ENCODE results near the gene FHOD3. TPM values are rescaled to one million over a fixed set of nuclear protein-coding genes. Genes with fewer than 3 reads are reported as not detected.
A peak's percentile ranks its signal among the peaks of the same experiment; 100 is the strongest.

The FHOD3 gene
- total and polyA plus RNA-seq, 3 experiments from 2014 or later: not detected

GRCh38 chr18:36729197-36729596 lies 431.7 kb downstream of the FHOD3 start:
- peaks cover 6 to 17% of the 10 kb centered on the region in 2 donors for H3K27me3 Mint-ChIP-seq
- H3K4me3 Mint-ChIP-seq: no peak overlapping the region
- H3K36me3 Mint-ChIP-seq: no peaks in the 10 kb centered on the region
- ChIA-PET POLR2A (no interaction called here), CTCF (interaction anchor here (0.6 kb wide), 1 partner anchor 18 kb away, joined by 3 read pairs; no protein-coding TSS in a partner anchor)
- no peak for DNase-seq
- no peaks in the 10 kb centered on the region for H3K36me3 ChIP-seq (ENCODE audit: insufficient read depth, low read length)
- no peaks in the 10 kb centered on the region for H3K9me3 ChIP-seq (ENCODE audit: low read length)
- no peak overlapping the region for H3K27ac Mint-ChIP-seq
- H3K4me1 ChIP-seq (ENCODE audit: insufficient read depth, low read length): no peaks in the 10 kb centered on the region
- H3K27me3 ChIP-seq (ENCODE audit: insufficient read depth, low read length, poor library complexity, severe bottlenecking): peaks cover 5% of the 10 kb centered on the region
- no peak overlapping the region for H3K4me3 ChIP-seq (ENCODE audit: low read length)
- H3K9me3 Mint-ChIP-seq: peaks cover 0 to 6% (median 0%) of the 10 kb centered on the region in 5 donors
- H3K4me1 Mint-ChIP-seq: no peaks in the 10 kb centered on the region
- H3K27ac ChIP-seq (ENCODE audit: low read depth, low read length): no peak overlapping the region

DNA sequence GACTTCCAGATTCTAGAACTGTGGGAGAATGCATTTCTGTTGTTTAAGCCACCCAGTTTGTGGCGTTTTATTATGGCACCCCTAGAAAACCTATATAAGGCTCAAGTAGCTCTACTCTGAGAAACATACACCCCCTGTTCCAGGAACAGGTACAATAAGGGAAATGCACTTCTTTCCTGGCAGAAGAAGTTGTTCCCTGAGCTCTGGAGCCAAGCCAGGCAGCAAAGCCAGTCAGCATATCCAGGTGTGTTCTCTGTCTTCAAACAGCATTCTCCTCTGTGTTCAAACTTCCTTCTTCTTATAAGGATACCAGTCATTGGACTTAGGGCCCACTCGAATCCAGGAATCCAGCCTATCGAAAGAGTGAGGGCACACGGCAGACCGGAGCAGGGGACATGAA lies 434.8 kb downstream of the FHOD3 start:
- CTCF ChIA-PET: no interaction called here
- H3K4me1 Mint-ChIP-seq: no peaks in the 10 kb centered on the region
- no peak overlapping the region for H3K4me3 Mint-ChIP-seq
- peaks cover 0 to 13% of the 10 kb centered on the region in 2 donors for H3K27me3 Mint-ChIP-seq
- Histone ChIP-seq H3K27me3 (ENCODE audit: insufficient read depth, low read length, poor library complexity, severe bottlenecking) (no peaks in the 10 kb centered on the region), H3K4me1 (ENCODE audit: insufficient read depth, low read length) (no peaks in the 10 kb centered on the region), H3K4me3 (ENCODE audit: low read length) (no peak overlapping the region), H3K36me3 (ENCODE audit: insufficient read depth, low read length) (no peaks in the 10 kb centered on the region), H3K27ac (ENCODE audit: low read depth, low read length) (no peak overlapping the region), H3K9me3 (ENCODE audit: low read length) (no peaks in the 10 kb centered on the region)
- peaks cover 0 to 6% (median 0%) of the 10 kb centered on the region in 5 donors for H3K9me3 Mint-ChIP-seq
- POLR2A ChIA-PET: no interaction called here
- H3K36me3 Mint-ChIP-seq: no peaks in the 10 kb centered on the region
- DNase-seq: no peak
- H3K27ac Mint-ChIP-seq: no peak overlapping the region

DNA sequence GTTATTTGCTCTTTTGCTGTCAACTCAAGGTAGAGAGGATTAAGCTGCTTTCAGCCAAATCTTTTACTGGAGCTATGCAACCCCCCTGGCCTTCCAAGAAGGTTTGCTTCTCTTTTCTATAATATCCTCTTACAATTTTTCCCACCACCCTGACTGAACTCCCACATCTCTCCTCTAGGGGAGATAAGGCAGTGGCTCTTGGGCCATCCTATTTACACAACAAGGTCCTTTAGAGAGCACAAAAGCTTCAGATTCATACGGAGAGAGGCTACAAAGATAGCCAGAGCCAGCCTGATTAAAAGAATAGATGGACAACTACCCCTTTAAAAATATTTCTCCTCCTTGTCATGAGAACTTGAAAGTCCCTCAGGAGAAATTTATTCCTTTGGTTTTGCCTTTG lies 435.6 kb downstream of the FHOD3 start:
- Mint-ChIP-seq H3K36me3 (no peaks in the 10 kb centered on the region), H3K4me3 (no peak overlapping the region), H3K9me3 (peaks cover 0 to 6% (median 0%) of the 10 kb centered on the region in 5 donors), H3K4me1 (no peaks in the 10 kb centered on the region), H3K27ac (no peak overlapping the region), H3K27me3 (peaks cover 0 to 13% of the 10 kb centered on the region in 2 donors)
- CTCF ChIA-PET: no interaction called here
- Histone ChIP-seq H3K4me1 (ENCODE audit: insufficient read depth, low read length) (no peaks in the 10 kb centered on the region), H3K27ac (ENCODE audit: low read depth, low read length) (no peak overlapping the region), H3K27me3 (ENCODE audit: insufficient read depth, low read length, poor library complexity, severe bottlenecking) (no peaks in the 10 kb centered on the region), H3K4me3 (ENCODE audit: low read length) (no peak overlapping the region), H3K36me3 (ENCODE audit: insufficient read depth, low read length) (no peaks in the 10 kb centered on the region), H3K9me3 (ENCODE audit: low read length) (no peaks in the 10 kb centered on the region)
- POLR2A ChIA-PET: no interaction called here
- DNase-seq: no peak

DNA sequence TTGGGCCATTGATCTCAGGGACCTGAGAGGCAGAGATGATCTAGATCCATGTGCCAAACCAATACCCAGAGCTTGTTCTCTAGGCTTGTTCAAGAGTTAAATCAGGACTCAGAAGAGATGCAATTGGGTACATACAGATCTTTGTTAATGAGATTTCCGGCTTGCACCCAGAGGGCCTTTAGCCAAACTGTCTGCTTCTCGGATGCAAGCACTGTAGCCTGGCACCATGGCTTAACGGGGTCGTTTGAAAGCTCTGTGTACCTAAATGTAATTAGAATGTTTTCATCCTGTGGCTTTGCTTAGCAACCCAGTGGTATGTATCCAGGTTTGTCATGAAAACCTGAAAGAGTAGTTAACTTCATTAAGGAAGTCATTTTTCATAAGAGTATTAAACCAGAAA lies 437.1 kb downstream of the FHOD3 start:
- H3K36me3 Mint-ChIP-seq: no peaks in the 10 kb centered on the region
- Histone ChIP-seq H3K4me1 (ENCODE audit: insufficient read depth, low read length) (no peaks in the 10 kb centered on the region), H3K9me3 (ENCODE audit: low read length) (no peaks in the 10 kb centered on the region), H3K4me3 (ENCODE audit: low read length) (no peak overlapping the region), H3K27me3 (ENCODE audit: insufficient read depth, low read length, poor library complexity, severe bottlenecking) (no peaks in the 10 kb centered on the region), H3K27ac (ENCODE audit: low read depth, low read length) (no peak overlapping the region), H3K36me3 (ENCODE audit: insufficient read depth, low read length) (no peaks in the 10 kb centered on the region)
- DNase-seq: no peak
- ChIA-PET POLR2A (no interaction called here), CTCF (no interaction called here)
- peaks cover 0 to 6% (median 0%) of the 10 kb centered on the region in 5 donors for H3K9me3 Mint-ChIP-seq
- no peak overlapping the region for H3K4me3 Mint-ChIP-seq
- no peak overlapping the region for H3K27ac Mint-ChIP-seq
- H3K27me3 Mint-ChIP-seq: peaks cover 5 to 14% of the 10 kb centered on the region in 2 donors
- H3K4me1 Mint-ChIP-seq: no peaks in the 10 kb centered on the region

DNA sequence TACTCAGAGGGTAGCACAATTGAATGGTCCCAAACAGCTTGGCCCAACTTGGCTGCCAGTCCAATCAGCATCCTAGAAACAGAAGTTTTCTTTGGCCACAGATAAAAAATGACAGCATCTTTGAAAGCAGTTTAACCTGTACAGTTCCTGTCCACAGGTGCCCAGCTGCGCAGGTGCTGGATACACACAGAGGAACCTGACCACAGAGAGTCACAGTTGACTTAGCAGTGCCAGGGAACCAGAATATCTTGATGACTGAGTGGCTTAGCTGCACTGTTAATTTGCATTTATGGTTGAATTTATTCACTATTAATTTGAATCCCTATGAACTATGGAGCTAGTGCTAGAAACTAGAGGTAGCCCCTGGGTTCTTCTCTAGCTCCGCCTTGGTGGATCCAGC lies 437.6 kb downstream of the FHOD3 start:
- peak overlapping the region in 1 of 8 donors; percentile 66 for H3K27ac Mint-ChIP-seq
- no peaks in the 10 kb centered on the region for H3K9me3 ChIP-seq (ENCODE audit: low read length)
- no peaks in the 10 kb centered on the region for H3K4me1 Mint-ChIP-seq
- no peaks in the 10 kb centered on the region for H3K27me3 ChIP-seq (ENCODE audit: insufficient read depth, low read length, poor library complexity, severe bottlenecking)
- peaks cover 0 to 6% (median 0%) of the 10 kb centered on the region in 5 donors for H3K9me3 Mint-ChIP-seq
- ChIA-PET POLR2A (no interaction called here), CTCF (no interaction called here)
- H3K4me1 ChIP-seq (ENCODE audit: insufficient read depth, low read length): no peaks in the 10 kb centered on the region
- no peaks in the 10 kb centered on the region for H3K36me3 Mint-ChIP-seq
- H3K4me3 Mint-ChIP-seq: no peak overlapping the region
- H3K36me3 ChIP-seq (ENCODE audit: insufficient read depth, low read length): no peaks in the 10 kb centered on the region
- H3K27me3 Mint-ChIP-seq: peaks cover 5 to 19% of the 10 kb centered on the region in 2 donors
- H3K4me3 ChIP-seq (ENCODE audit: low read length): no peak overlapping the region
- H3K27ac ChIP-seq (ENCODE audit: low read depth, low read length): no peak overlapping the region
- no peak for DNase-seq

DNA sequence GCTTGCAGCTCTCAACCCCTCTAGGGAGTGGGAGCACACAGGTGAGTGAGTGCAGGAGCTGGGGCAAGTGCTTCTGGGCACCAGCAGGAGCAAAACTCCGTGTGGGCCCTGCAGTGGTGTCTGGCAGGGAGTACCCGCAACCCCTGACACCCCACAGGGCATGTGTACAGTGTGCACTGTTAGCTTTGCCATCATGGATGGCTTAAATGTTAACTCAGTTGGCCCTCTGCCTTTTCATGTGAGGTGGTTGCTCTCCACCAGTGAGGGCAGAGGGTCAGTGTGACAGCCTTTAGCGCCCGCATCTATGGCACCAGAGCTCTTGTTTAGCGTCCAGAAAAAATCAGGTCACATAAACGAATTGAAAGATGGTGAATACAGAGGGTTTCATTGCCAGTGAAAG lies 438.6 kb downstream of the FHOD3 start:
- CTCF ChIA-PET: no interaction called here
- H3K4me1 ChIP-seq (ENCODE audit: insufficient read depth, low read length): no peaks in the 10 kb centered on the region
- Mint-ChIP-seq H3K9me3 (peaks cover 0 to 6% (median 0%) of the 10 kb centered on the region in 5 donors), H3K4me1 (no peaks in the 10 kb centered on the region), H3K4me3 (no peak overlapping the region), H3K36me3 (peaks cover 0 to 1% (median 0%) of the 10 kb centered on the region in 3 donors), H3K27ac (no peak overlapping the region), H3K27me3 (peaks cover 8 to 12% of the 10 kb centered on the region in 2 donors)
- H3K4me3 ChIP-seq (ENCODE audit: low read length): no peak overlapping the region
- no peaks in the 10 kb centered on the region for H3K27me3 ChIP-seq (ENCODE audit: insufficient read depth, low read length, poor library complexity, severe bottlenecking)
- POLR2A ChIA-PET: no interaction called here
- DNase-seq: no peak
- no peak overlapping the region for H3K27ac ChIP-seq (ENCODE audit: low read depth, low read length)
- no peaks in the 10 kb centered on the region for H3K36me3 ChIP-seq (ENCODE audit: insufficient read depth, low read length)
- no peaks in the 10 kb centered on the region for H3K9me3 ChIP-seq (ENCODE audit: low read length)

DNA sequence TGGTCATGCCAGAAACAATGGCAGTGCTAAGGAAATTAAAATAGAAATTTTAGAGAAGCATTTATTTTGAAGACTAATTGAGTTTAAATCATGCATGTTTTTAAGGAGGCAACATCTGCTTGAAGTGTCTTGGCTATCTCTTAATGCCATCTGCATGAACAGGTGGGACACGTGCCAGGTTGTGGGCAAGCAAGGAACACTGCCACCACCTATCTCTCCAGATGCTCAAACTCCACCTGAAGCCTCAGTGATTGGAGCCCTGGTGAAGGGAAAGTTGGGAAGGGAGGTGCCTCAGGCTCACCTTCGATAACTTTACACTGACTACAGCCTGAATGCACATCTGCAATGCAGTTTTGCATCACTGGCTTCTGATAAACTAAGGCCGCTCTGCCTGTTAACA lies 439.8 kb downstream of the FHOD3 start:
- H3K36me3 ChIP-seq (ENCODE audit: insufficient read depth, low read length): no peaks in the 10 kb centered on the region
- Mint-ChIP-seq H3K36me3 (peaks cover 0 to 1% (median 0%) of the 10 kb centered on the region in 3 donors), H3K27me3 (peaks cover 10 to 16% of the 10 kb centered on the region in 2 donors), H3K4me3 (no peak overlapping the region), H3K4me1 (no peaks in the 10 kb centered on the region), H3K27ac (no peak overlapping the region), H3K9me3 (peaks cover 0 to 4% (median 0%) of the 10 kb centered on the region in 5 donors)
- no peaks in the 10 kb centered on the region for H3K27me3 ChIP-seq (ENCODE audit: insufficient read depth, low read length, poor library complexity, severe bottlenecking)
- no peaks in the 10 kb centered on the region for H3K4me1 ChIP-seq (ENCODE audit: insufficient read depth, low read length)
- H3K4me3 ChIP-seq (ENCODE audit: low read length): no peak overlapping the region
- no peak overlapping the region for H3K27ac ChIP-seq (ENCODE audit: low read depth, low read length)
- CTCF ChIA-PET: no interaction called here
- DNase-seq: no peak
- no peaks in the 10 kb centered on the region for H3K9me3 ChIP-seq (ENCODE audit: low read length)
- POLR2A ChIA-PET: no interaction called here

DNA sequence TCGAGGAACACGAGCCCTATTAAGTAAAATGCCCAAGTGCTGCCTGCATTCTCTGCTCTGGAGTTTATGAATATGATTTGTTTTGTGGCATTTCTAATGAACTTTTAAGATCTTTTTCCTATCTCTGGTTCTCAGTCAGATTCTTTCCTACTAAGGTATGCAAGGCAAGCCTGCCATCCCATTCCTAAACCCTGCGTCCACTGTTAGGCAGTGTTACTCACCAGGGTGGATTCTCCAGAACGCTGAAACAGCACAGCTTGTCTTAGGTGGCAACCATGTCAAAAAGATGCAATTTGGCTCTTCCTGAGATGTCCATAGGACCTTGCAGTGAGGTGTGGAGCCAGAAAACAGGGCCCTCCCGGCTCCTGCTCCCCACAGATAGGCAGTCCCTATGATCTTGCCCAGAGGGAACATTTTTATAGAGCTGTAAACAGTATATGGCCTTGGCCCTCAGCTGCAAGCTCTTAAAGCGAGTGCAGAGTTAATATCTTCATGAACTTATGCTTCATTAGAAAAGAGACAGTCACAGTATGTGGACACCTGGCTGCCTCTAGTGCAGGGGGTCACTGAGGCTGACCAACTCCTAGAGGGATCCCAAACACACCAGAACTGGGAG lies 446.9 kb downstream of the FHOD3 start:
- peaks cover 0 to 1% (median 0%) of the 10 kb centered on the region in 3 donors for H3K36me3 Mint-ChIP-seq
- H3K27me3 Mint-ChIP-seq: peaks cover 6 to 18% of the 10 kb centered on the region in 2 donors
- H3K27ac Mint-ChIP-seq: no peak overlapping the region
- Histone ChIP-seq H3K36me3 (ENCODE audit: insufficient read depth, low read length) (no peaks in the 10 kb centered on the region), H3K4me3 (ENCODE audit: low read length) (no peak overlapping the region), H3K27ac (ENCODE audit: low read depth, low read length) (no peak overlapping the region), H3K27me3 (ENCODE audit: insufficient read depth, low read length, poor library complexity, severe bottlenecking) (no peaks in the 10 kb centered on the region), H3K4me1 (ENCODE audit: insufficient read depth, low read length) (no peaks in the 10 kb centered on the region), H3K9me3 (ENCODE audit: low read length) (no peaks in the 10 kb centered on the region)
- H3K4me1 Mint-ChIP-seq: no peaks in the 10 kb centered on the region
- H3K4me3 Mint-ChIP-seq: no peak overlapping the region
- CTCF ChIA-PET: no interaction called here
- peaks cover 0 to 1% (median 0%) of the 10 kb centered on the region in 5 donors for H3K9me3 Mint-ChIP-seq
- POLR2A ChIA-PET: no interaction called here
- DNase-seq: no peak
